D721Med (cell line): ENCODE measurements around the gene RGS6.

Source experiments
- DNase-seq: peaks from one replicate; pipeline ENCODE4 v3.0.0; 2011; ENCODE audit warnings: low spot score; ENCODE audit not compliant: insufficient read length
- FAIRE-seq: peaks from 2 replicates; lab custom pipeline; 2011; peaks lifted over from hg19 to GRCh38; lab: Jason Lieb, UNC
- TF ChIP-seq, protein P1 (sequence below): IDR thresholded peaks from 2 replicates; pipeline ENCODE4 v1.5.1; 2012; ENCODE audit warnings: mild to moderate bottlenecking, control low read depth; ENCODE audit not compliant: insufficient read depth; ENCODE audit errors: missing control alignments

The RGS6 gene

DNA sequence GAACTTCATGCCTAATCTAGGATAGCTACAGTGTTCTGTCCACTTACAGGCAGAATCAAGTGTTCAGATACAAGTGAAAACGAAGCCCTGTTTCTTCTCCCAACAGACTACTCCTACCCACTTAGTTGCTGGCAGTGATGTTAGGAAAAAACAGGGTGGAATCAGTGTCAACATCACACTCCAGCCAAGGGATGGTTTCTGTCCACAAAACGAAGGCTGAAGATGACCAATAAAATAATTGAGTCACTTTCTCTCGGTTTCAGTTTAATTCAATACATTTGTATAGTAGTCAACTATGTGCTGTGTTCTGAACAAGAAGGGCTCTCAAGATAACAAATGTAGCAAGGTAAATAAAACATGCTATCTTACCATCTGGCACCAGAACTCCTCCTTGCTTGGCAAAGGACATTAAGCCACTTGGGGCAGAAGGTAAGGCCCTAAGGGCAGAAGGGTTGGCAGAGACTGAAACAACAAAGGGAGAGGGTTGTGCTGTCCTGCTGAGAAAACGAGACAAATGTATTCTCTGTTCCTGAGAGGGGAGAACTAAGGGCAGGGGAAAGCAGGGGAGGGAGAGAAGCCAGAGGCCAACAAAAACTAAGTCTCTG is 568.1 kb downstream of the RGS6 start:
- no peak for FAIRE-seq
- DNase-seq, result no peak
- TF ChIP-seq, protein P1, sequence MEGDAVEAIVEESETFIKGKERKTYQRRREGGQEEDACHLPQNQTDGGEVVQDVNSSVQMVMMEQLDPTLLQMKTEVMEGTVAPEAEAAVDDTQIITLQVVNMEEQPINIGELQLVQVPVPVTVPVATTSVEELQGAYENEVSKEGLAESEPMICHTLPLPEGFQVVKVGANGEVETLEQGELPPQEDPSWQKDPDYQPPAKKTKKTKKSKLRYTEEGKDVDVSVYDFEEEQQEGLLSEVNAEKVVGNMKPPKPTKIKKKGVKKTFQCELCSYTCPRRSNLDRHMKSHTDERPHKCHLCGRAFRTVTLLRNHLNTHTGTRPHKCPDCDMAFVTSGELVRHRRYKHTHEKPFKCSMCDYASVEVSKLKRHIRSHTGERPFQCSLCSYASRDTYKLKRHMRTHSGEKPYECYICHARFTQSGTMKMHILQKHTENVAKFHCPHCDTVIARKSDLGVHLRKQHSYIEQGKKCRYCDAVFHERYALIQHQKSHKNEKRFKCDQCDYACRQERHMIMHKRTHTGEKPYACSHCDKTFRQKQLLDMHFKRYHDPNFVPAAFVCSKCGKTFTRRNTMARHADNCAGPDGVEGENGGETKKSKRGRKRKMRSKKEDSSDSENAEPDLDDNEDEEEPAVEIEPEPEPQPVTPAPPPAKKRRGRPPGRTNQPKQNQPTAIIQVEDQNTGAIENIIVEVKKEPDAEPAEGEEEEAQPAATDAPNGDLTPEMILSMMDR, result no peak

DNA sequence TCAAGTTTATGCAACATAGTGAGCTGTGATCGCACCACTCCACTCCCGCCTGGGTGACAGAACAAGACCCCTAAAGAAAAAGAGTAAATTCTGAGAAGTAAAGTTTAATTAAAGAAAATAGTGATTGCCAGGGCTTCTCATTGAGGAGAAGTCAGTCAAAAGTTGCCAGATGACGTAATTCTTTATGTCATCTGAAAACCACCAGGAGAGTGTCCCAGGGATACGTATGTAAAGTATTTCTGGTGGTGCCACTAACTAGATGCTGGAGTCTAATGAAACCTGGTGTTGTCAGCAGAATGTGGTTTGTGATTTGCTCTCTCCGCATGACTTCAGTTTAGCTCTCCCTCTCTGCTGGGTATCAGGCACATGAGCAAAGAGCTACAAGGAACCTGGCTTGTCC is 569.2 kb downstream of the RGS6 start:
- TF ChIP-seq, protein P1, result no peak
- FAIRE-seq, result no peak

GRCh38 chr14:72503271-72503670 is 571.0 kb downstream of the RGS6 start:
- TF ChIP-seq, protein P1, result no peak
- no peak for DNase-seq
- no peak for FAIRE-seq

More for the DNA sequence above, 569.2 kb downstream of the RGS6 start:
- no peak for DNase-seq

GRCh38 chr14:72503696-72504368 is 571.6 kb downstream of the RGS6 start:
- FAIRE-seq, result no peak
- TF ChIP-seq, protein P1, result no peak
- DNase-seq, result no peak

DNA sequence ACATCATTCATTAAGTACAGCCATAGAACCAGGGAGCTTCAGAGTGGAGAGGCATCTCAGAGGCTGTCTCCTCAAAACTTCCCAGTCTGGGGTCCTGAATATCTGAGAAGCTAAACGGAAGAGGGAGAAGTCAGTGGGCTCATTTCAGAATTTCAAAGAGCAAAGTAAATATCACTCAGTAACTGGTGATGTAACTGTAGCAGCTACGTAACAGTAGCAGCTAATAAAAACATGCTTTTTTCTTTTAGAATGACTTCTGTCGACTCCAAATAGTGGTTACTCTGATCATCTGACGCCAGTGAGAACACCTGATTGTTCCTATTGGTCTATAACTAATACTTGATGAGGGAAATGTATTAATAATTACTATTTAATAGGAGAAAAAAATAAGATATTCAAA is 578.3 kb downstream of the RGS6 start:
- FAIRE-seq (no peak), DNase-seq (no peak)
- TF ChIP-seq, protein P1, result no peak

DNA sequence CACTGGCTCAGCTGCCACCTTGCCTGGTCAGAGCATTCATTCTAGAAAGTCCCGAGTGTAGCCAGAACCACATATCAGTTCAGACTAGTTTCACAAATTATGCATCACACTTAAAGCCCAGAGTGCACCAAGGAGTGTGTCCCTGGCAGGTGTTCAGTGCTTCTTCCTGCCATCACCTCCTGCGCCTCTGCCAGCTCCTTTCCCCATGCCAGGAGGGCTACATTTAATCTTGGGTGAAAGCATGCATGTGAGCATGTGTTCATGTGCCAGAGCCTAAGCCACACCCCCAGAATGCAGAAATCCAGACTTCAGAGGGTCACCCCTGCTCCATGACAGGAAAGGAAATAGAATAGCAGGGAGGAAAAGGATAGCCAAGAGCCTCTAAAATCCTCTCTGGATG is 580.1 kb downstream of the RGS6 start:
- TF ChIP-seq, protein P1, result no peak
- no peak for FAIRE-seq

GRCh38 chr14:72512925-72513324 is 580.7 kb downstream of the RGS6 start:
- TF ChIP-seq, protein P1, result no peak
- FAIRE-seq (no peak), DNase-seq (no peak)

More for the DNA sequence above, 580.1 kb downstream of the RGS6 start:
- no peak for DNase-seq
